Mesothelial cell of epicardium (in vitro differentiated cells): ENCODE data around the gene SPRTN. TPM values are rescaled to one million over a fixed set of nuclear protein-coding genes. Genes with fewer than 3 reads are reported as not detected.
A peak's percentile ranks its signal among the peaks of the same experiment; 100 is the strongest.

ENCODE experiments used
- DNase-seq, 2 experiments: peaks; one replicate each; pipeline ENCODE4 v3.0.0; 2021; ENCODE audit warnings: low spot score in 2 of 2; ENCODE audit not compliant: unreplicated experiment in 2 of 2
- H3K27ac Mint-ChIP-seq: 2 replicates; pipeline ENCODE4 v1.8.0; 2021; ENCODE audit warnings: mixed read lengths
- H3K27me3 Mint-ChIP-seq: 2 replicates; pipeline ENCODE4 v1.8.0; 2021; ENCODE audit warnings: low read depth, mixed read lengths
- H3K36me3 Mint-ChIP-seq: 2 replicates; pipeline ENCODE4 v1.8.0; 2021; ENCODE audit warnings: mixed read lengths
- H3K4me1 Mint-ChIP-seq: 2 replicates; pipeline ENCODE4 v1.8.0; 2021; ENCODE audit warnings: mixed read lengths
- H3K4me3 Mint-ChIP-seq: 2 replicates; pipeline ENCODE4 v1.8.0; 2021; ENCODE audit warnings: mild to moderate bottlenecking, moderate library complexity, mixed read lengths
- H3K9me3 Mint-ChIP-seq: 2 replicates; pipeline ENCODE4 v1.8.0; 2021; ENCODE audit warnings: mixed read lengths
- total RNA-seq: library from RNA; stranded (reverse); gene quantifications from 3 replicates; pipeline ENCODE4 v1.2.1, GENCODE V29; 2021
- TF ChIP-seq, protein P1 (sequence below): fragments of 200-600 bp; sonication (generic); IDR thresholded peaks from one replicate; pipeline ENCODE4 v1.5.0; 2021; ENCODE audit warnings: antibody characterized with exemption; ENCODE audit not compliant: unreplicated experiment

The SPRTN gene
- total RNA-seq, 1 donor from 2014 or later: 12.0 TPM

GRCh38 chr1:231395998-231396390, 57.9 kb downstream of the SPRTN start:
- no peak overlapping the region for H3K4me3 Mint-ChIP-seq
- TF ChIP-seq, protein P1, sequence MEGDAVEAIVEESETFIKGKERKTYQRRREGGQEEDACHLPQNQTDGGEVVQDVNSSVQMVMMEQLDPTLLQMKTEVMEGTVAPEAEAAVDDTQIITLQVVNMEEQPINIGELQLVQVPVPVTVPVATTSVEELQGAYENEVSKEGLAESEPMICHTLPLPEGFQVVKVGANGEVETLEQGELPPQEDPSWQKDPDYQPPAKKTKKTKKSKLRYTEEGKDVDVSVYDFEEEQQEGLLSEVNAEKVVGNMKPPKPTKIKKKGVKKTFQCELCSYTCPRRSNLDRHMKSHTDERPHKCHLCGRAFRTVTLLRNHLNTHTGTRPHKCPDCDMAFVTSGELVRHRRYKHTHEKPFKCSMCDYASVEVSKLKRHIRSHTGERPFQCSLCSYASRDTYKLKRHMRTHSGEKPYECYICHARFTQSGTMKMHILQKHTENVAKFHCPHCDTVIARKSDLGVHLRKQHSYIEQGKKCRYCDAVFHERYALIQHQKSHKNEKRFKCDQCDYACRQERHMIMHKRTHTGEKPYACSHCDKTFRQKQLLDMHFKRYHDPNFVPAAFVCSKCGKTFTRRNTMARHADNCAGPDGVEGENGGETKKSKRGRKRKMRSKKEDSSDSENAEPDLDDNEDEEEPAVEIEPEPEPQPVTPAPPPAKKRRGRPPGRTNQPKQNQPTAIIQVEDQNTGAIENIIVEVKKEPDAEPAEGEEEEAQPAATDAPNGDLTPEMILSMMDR: no peak
- no peaks in the 10 kb centered on the region for H3K9me3 Mint-ChIP-seq
- peak overlapping the region; percentile 97 for H3K27ac Mint-ChIP-seq
- peaks cover 42% of the 10 kb centered on the region for H3K4me1 Mint-ChIP-seq
- peaks cover 2% of the 10 kb centered on the region for H3K36me3 Mint-ChIP-seq
- DNase-seq: no peak
- H3K27me3 Mint-ChIP-seq: no peaks in the 10 kb centered on the region

GRCh38 chr1:231396643-231397042, 58.5 kb downstream of the SPRTN start:
- peaks cover 42% of the 10 kb centered on the region for H3K4me1 Mint-ChIP-seq
- peak overlapping the region; percentile 97 for H3K27ac Mint-ChIP-seq
- no peaks in the 10 kb centered on the region for H3K9me3 Mint-ChIP-seq
- no peak for DNase-seq
- no peaks in the 10 kb centered on the region for H3K27me3 Mint-ChIP-seq
- TF ChIP-seq, protein P1: no peak
- H3K4me3 Mint-ChIP-seq: no peak overlapping the region
- peaks cover 2% of the 10 kb centered on the region for H3K36me3 Mint-ChIP-seq

- Mint-ChIP-seq H3K36me3 (peaks cover 2% of the 10 kb centered on the region), H3K27me3 (no peaks in the 10 kb centered on the region), H3K9me3 (no peaks in the 10 kb centered on the region), H3K4me1 (peaks cover 42% of the 10 kb centered on the region), H3K4me3 (no peak overlapping the region), H3K27ac (peak overlapping the region; percentile 44)
- TF ChIP-seq, protein P1: no peak
- DNase-seq: no peak
Measured at GRCh38 chr1:231397886-231398671, 60.0 kb downstream of the SPRTN start.

DNA sequence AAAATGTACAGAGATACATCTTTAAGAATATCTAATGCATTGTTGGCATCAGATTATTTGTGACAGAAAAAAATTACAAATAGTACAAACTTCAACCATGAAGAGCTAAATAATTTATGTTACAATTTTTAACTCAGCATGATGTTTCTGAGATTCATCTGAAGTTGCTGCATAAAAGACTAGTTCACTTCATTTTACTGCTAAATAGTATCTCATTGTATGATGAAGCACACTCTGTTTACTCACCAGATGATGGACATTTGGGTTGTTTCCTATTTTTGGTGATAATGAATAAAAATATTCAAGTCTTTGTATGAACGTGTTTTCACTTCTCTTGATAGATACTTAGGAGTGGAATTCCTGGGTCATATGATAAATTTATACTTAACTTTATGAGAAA, 63.4 kb downstream of the SPRTN start:
- DNase-seq: no peak
- Mint-ChIP-seq H3K27ac (no peak overlapping the region), H3K36me3 (peaks cover 5% of the 10 kb centered on the region), H3K4me3 (no peak overlapping the region), H3K4me1 (peaks cover 24% of the 10 kb centered on the region), H3K27me3 (no peaks in the 10 kb centered on the region), H3K9me3 (no peaks in the 10 kb centered on the region)
- TF ChIP-seq, protein P1: no peak

DNA sequence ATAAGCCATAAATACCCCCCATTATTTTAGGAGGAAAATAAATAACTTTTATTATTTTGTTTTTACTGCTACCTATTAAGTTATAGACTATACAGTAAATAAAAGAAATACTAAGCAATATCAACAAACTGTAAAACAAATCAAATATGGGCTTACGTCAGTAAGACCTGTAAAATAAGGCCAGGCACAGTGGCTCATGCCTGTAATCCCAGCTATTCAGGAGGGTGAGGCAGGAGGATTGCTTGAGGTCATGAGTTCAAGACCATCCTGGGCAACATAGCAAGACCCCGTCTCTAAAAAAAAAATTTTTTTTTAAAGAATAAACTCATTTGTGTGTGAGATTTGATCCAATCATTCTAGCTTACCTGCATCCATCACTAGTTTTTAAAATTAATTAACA, 66.2 kb downstream of the SPRTN start:
- TF ChIP-seq, protein P1: no peak
- no peak for DNase-seq
- Mint-ChIP-seq H3K36me3 (peaks cover 2% of the 10 kb centered on the region), H3K9me3 (no peaks in the 10 kb centered on the region), H3K27me3 (no peaks in the 10 kb centered on the region), H3K4me1 (peaks cover 12% of the 10 kb centered on the region), H3K4me3 (no peak overlapping the region), H3K27ac (no peak overlapping the region)

Other genes starting within 250 kb of the SPRTN start
- gene TRIM67, start 176.2 kb upstream of the SPRTN start, total RNA-seq: 0.04 to 0.09 TPM (median 0.07 TPM) in 3 replicates
- gene GNPAT, start 97.1 kb upstream of the SPRTN start, total RNA-seq: 33.4 to 36.3 TPM (median 34.0 TPM) in 3 replicates
- gene EXOC8, start 441 bp upstream of the SPRTN start, total RNA-seq: 9.9 to 10.3 TPM (median 10.0 TPM) in 3 replicates
- gene EGLN1, start 84.0 kb downstream of the SPRTN start, total RNA-seq: 32.5 to 34.4 TPM (median 33.6 TPM) in 3 replicates
- 31.2 to 33.7 TPM (median 31.8 TPM) in 3 replicates for gene TSNAX, start 190.4 kb downstream of the SPRTN start, total RNA-seq